HG02588 (cell line): Measurements from ENCODE around the gene DDX1.
"Not testable (repeated sequence)": the region's sequence is repeated elsewhere in the genome, so short reads cannot be mapped to it uniquely, and the experiment has no call there.

Experiments used
- ATAC-seq: cut with Tn5 transposase; IDR thresholded peaks from one replicate; pipeline ENCODE4 v1.9.1; 2021; ENCODE audit warnings: mild to moderate bottlenecking, moderate library complexity; ENCODE audit not compliant: unreplicated experiment

The DDX1 gene

GRCh38 chr2:15594291-15595256, 2.9 kb downstream of the DDX1 start:
- ATAC-seq: no peak

DNA sequence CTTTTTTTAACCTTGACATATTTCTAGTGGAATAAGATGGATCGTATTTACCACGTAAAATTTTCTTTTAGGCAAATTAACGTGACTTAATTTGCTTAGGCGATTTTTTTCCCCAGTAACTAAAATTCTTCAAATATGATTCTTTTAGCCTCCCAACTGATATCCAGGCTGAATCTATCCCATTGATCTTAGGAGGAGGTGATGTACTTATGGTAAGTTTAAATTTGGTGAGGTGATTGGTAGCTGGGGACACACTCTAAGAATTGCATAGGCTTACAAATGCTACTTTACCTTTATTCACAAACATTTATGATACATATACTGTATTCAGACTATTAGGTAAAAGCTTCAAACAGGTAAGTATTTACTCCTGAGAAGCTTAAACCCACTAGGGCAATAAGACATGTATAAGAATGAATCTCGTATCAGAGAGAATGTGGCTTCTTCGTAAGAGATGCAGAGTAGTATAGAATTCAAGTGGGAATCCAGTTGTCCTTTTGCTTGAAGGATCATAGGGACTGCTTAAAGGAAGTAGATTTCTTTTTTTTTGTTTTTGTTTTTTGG, 3.8 kb downstream of the DDX1 start:
- no peak for ATAC-seq

DNA sequence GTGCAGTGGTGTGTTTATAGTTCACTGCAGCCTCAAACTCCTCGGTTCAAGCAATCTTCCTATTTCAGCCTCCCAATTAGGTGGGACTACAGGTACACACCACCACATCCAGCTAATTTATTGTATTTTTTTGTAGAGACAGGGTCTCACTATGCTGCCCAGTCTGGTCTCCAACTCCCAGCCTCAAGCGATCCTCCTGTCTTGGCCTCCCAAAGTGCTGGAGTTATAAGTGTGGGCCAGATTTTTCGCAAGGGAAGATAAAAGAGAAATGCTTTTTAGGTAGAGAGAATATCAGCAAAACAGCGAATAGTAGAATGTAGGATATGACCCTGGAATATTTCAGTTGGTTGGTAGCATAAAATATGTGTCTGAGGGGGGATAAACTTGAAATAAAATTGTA, 4.3 kb downstream of the DDX1 start:
- no peak for ATAC-seq

DNA sequence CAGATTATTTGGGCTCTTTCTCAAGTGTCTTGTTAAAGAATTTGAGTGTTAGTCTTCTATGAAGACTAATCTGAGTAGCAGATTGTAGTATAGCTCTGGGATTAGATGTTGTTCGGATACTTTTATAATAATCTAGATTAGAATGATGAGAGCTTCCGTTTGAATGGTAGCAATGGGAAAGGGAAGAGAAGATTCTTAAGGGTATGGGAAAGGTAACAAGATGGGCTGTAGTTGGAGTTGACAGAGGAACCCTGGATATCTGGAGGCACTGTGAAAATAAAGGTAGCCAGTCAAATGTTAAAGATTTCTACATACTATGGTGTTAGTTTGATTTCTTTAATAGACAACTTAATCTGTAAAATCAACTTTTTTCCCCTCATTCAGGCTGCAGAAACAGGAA, 4.7 kb downstream of the DDX1 start:
- ATAC-seq: no peak

DNA sequence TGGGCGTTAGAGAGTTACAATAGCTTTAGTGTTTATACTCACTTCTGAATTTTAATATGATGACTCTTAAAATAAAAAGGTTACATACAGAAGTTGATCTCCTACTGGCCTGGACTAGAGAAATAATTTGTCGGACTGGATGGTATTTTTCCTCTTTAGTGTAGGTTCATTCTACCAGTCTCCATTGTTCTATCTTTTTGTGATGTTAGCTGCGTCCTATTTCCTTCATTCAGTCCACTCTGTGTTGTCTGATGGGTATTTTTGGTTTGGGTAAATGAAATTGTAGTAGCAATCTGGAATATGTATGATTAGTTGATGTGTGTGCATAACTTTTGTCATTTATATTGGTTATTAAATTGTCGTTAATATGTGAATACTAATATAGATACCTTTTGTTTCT, 5.3 kb downstream of the DDX1 start:
- ATAC-seq: no peak

DNA sequence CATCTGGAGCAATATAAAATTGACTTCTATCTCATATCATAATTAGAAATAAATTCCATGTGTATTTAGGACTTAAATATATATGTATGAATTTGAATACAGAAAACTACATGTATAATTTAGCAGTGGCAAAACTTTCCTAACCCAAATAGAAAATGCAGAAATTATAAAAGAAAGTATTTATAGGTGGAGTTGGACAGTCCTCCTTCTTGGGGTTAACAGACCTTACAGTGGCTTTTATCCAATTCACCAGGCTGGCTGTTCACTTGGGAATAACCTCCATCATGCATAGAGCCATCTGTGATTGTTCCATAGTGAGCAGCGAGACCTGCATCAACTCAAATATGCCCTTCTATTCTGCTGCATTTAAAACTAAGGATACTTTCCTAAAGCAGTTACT, 8.3 kb downstream of the DDX1 start:
- ATAC-seq: no peak

DNA sequence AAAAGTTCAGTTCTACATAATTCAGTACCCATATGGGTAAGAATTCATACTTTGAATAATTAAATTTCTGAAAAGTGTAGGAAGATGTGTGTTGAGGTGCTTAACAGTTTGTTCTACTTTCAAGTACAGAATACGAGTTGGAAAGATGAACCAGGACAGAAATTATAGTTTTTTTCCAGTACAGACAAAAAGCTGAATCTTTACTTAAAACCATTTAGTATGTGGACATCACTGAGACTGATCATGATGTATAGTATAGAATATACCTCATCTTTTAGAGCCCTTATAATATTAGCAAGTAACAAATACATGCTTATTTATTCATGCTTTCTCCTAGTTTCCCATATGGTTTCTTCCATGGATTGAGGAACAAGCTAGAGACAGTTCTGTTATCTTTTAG, 10.0 kb downstream of the DDX1 start:
- ATAC-seq: no peak

- no peak for ATAC-seq
Measured at GRCh38 chr2:15602393-15602792, 10.7 kb downstream of the DDX1 start.

GRCh38 chr2:15603044-15603765, 11.5 kb downstream of the DDX1 start:
- no peak for ATAC-seq

DNA sequence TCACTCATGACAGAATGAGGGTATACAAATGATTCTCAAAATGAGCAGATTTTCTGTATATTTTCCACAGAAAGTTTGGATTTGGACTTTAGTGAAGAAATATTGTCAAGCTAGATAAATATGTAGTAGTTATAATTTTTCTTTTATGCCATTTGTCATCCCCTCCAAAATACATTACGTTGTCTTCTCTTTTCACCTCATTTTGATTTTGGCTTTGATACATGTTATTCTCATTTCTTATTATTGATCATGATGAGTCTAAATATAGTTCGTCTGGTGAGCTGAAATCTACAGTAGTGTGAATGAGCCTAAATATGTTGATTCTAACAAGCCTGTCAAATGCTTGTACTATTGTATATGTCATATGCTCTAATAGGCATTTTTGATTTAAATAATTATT, 12.3 kb downstream of the DDX1 start:
- ATAC-seq: no peak

GRCh38 chr2:15605721-15606120, 14.1 kb downstream of the DDX1 start:
- no peak for ATAC-seq

- ATAC-seq: no peak
Measured at GRCh38 chr2:15606481-15607441, 15.1 kb downstream of the DDX1 start.

DNA sequence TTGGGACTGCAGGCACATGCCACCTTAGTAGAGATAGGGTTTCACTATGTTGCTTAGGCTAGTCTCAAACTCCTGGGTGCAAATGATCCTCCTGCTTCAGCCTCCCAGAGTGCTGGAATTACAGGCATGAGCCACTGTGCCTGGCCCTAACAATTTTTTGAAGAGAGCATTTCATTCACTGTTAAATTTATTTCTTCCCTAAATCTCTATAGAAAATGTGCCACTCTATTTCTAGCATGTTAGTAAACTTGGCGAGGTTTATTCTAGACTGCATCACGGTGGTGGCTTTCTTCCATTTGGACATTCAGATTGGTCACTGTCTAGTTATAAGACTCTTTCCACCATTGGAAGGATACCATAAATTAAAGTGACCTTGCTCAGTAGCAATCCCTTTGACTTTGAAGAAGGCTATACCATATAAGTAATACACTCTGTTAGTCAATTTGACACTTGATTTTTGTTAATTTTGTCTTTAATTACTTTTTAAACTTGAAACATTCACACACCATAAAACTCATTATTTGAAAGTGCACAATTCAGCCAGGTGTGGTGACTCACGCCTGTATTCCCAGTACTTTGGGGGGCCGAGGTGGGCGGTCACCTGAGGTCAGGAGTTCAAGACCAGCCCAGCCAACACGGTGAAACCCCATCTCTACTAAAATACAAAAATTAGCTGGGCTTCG, 16.2 kb downstream of the DDX1 start:
- ATAC-seq: no peak

- ATAC-seq: no peak
Measured at GRCh38 chr2:15608392-15608761, 16.7 kb downstream of the DDX1 start.

DNA sequence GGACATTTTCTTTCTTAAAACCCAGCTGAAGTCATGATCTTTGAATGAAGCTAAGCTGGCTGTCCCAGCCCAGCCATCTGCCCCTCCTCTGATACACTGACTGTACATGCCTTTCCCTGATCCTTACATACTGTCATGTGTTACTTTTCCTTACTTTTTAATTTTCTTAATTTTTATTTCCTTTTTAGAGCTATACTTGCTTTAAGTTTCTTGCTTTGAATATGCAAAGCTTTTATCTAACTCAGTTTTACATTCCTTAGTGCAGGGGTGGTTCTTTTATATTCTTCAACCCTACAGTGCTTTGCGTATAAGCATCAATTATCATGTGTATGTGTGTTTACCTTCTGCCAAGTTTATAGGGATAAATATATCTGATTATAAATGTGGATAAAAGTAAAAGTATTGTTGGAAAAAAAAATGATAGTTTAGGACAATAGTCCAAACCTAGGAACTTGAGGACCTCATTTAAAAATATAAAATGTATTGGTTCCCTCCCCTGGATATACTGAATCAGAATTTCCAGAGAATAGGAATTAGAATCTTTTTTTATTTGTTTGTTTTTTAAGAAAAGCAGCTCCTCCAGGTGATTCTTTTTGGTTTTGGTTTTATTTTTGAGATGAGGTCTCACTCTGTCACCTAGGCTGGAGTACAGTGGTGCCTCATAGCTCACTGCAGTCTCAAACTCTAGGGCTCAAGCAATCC, 17.8 kb downstream of the DDX1 start:
- ATAC-seq: no peak

DNA sequence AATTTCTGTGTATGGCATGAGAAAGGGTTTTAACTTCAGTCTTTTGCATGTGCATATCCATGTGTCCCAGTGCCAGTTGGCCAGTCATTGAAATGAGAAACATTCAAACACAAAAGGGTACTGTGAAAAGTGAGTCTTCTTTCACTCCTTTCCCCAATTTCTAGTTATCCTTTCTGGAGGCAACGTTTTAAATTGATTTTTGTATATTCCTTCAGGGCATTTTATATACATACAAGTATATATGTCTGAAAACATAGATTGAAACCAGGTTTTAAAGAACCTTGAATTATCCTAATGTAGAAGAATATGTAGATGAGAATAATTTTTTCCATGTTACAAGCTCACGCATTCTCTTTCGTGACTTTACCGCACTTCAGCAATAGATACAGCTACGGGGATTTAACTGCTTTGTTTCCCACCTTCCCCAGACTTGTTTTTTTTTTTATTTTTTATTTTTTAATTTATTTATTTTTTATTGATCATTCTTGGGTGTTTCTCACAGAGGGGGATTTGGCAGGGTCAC, 18.8 kb downstream of the DDX1 start:
- ATAC-seq: no peak

DNA sequence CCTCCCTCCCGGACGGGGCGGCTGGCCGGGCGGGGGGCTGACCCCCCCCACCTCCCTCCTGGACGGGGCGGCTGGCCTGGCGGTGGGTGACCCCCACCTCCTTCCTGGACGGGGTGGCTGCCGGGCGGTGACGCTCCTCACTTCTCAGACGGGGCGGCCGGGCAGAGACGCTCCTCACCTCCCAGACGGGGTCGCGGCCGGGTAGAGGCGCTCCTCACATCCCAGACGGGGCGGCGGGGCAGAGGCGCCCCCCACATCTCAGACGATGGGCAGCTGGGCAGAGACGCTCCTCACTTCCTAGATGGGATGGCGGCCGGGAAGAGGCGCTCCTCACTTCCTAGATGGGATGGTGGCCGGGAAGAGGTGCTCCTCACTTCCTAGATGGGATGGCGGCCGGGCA, 20.4 kb downstream of the DDX1 start:
- ATAC-seq: not testable (repeated sequence)

- ATAC-seq: no peak
Measured at GRCh38 chr2:15613736-15614429, 22.2 kb downstream of the DDX1 start.
